Smooth muscle cell (in vitro differentiated cells): ENCODE results near the gene CTTNBP2NL. TPM values are rescaled to one million over a fixed set of nuclear protein-coding genes. Genes with fewer than 3 reads are reported as not detected.

ENCODE experiments used
- DNase-seq: peaks from one replicate; lab custom pipeline; 2025; ENCODE audit not compliant: unreplicated experiment; lab: John Stamatoyannopoulos, UW
- H2AFZ ChIP-seq: fragments of 200-600 bp; sonication (generic); 2 replicates; pipeline ENCODE4 v1.6.0; 2016; ENCODE audit warnings: antibody characterized with exemption, low read depth, mild to moderate bottlenecking
- H3F3A ChIP-seq: fragments of 200-600 bp; sonication (generic); 2 replicates; pipeline ENCODE4 v1.6.0; 2017; ENCODE audit warnings: antibody characterized with exemption, low read depth
- H3K27ac ChIP-seq: fragments of 200-600 bp; sonication (generic); 2 replicates; pipeline ENCODE4 v1.5.1; 2016; ENCODE audit warnings: low read depth, mild to moderate bottlenecking
- H3K27me3 ChIP-seq: fragments of 200-600 bp; sonication (generic); 2 replicates; pipeline ENCODE4 v1.6.1; 2016; ENCODE audit warnings: low read depth, mild to moderate bottlenecking
- H3K36me3 ChIP-seq: fragments of 200-600 bp; sonication (generic); 2 replicates; pipeline ENCODE4 v1.5.1; 2016; ENCODE audit warnings: low read depth
- H3K4me1 ChIP-seq: fragments of 200-600 bp; sonication (generic); 2 replicates; pipeline ENCODE4 v1.5.1; 2016; ENCODE audit warnings: low read depth
- H3K4me2 ChIP-seq: fragments of 200-600 bp; sonication (generic); 2 replicates; pipeline ENCODE4 v1.6.0; 2016; ENCODE audit warnings: mild to moderate bottlenecking
- H3K4me3 ChIP-seq: fragments of 200-600 bp; sonication (generic); 2 replicates; pipeline ENCODE4 v1.5.1; 2016; ENCODE audit warnings: mild to moderate bottlenecking
- H3K79me2 ChIP-seq: fragments of 200-600 bp; sonication (generic); 2 replicates; pipeline ENCODE4 v1.6.0; 2016; ENCODE audit warnings: low read depth, mild to moderate bottlenecking
- H3K9ac ChIP-seq: fragments of 200-600 bp; sonication (generic); 2 replicates; pipeline ENCODE4 v1.6.0; 2016; ENCODE audit warnings: low read depth
- H3K9me3 ChIP-seq: fragments of 200-600 bp; sonication (generic); replicated peaks from 2 replicates; pipeline ENCODE4 v1.5.1; 2016; ENCODE audit warnings: low read depth
- H4K20me1 ChIP-seq: fragments of 200-600 bp; sonication (generic); 2 replicates; pipeline ENCODE4 v1.6.0; 2016; ENCODE audit warnings: low read depth
- WGBS: methylation state at CpG from one replicate; pipeline ENCODE4 v1.1.7; 2016; ENCODE audit warnings: low lambda C conversion rate; 5-methylcytosine and 5-hydroxymethylcytosine counted together
- polyA plus RNA-seq: library from polyadenylated mRNA; unstranded; fragments of >200 nt; fragmentation: Nextera tagmentation; extraction: Ambion mirVana; gene quantifications from 2 replicates; pipeline ENCODE4 v1.2.1, GENCODE V29; 2016
- total RNA-seq: library from RNA; depleted of rRNA; stranded (reverse); fragments of >200 nt; gene quantifications from 2 replicates; pipeline ENCODE4 v1.2.3, GENCODE V29; 2014
- TF ChIP-seq, protein P1 (sequence below): fragments of 200-600 bp; sonication (generic); IDR thresholded peaks from 2 replicates; pipeline ENCODE4 v1.5.1; 2017; ENCODE audit warnings: borderline replicate concordance, mild to moderate bottlenecking, antibody characterized with exemption; ENCODE audit not compliant: insufficient read depth, poor library complexity, severe bottlenecking

Gene CTTNBP2NL
- total and polyA plus RNA-seq, 2 experiments from 2014 or later, result 10.4 to 19.7 TPM

GRCh38 chr1:112453876-112454275 is 57.9 kb downstream of the CTTNBP2NL start:
- H3K27me3 ChIP-seq, result no peaks in the 10 kb centered on the region
- no peaks in the 10 kb centered on the region for H3K4me1 ChIP-seq
- H3K79me2 ChIP-seq, result no peaks in the 10 kb centered on the region
- TF ChIP-seq, protein P1, sequence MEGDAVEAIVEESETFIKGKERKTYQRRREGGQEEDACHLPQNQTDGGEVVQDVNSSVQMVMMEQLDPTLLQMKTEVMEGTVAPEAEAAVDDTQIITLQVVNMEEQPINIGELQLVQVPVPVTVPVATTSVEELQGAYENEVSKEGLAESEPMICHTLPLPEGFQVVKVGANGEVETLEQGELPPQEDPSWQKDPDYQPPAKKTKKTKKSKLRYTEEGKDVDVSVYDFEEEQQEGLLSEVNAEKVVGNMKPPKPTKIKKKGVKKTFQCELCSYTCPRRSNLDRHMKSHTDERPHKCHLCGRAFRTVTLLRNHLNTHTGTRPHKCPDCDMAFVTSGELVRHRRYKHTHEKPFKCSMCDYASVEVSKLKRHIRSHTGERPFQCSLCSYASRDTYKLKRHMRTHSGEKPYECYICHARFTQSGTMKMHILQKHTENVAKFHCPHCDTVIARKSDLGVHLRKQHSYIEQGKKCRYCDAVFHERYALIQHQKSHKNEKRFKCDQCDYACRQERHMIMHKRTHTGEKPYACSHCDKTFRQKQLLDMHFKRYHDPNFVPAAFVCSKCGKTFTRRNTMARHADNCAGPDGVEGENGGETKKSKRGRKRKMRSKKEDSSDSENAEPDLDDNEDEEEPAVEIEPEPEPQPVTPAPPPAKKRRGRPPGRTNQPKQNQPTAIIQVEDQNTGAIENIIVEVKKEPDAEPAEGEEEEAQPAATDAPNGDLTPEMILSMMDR, result no peak
- H3K9ac ChIP-seq, result peak overlapping the region; percentile 12
- WGBS, result 85% methylated on average over 1 of the region's 1 CpG
- no peak overlapping the region for H3K4me2 ChIP-seq
- H3K9me3 ChIP-seq, result no peaks in the 10 kb centered on the region
- H2AFZ ChIP-seq, result no peak overlapping the region
- peaks cover under 1% of the 10 kb centered on the region for H3F3A ChIP-seq
- H3K36me3 ChIP-seq, result peaks cover 19% of the 10 kb centered on the region
- DNase-seq, result no peak
- H3K27ac ChIP-seq, result peak overlapping the region; percentile 59
- no peak overlapping the region for H3K4me3 ChIP-seq
- H4K20me1 ChIP-seq, result peaks cover 45% of the 10 kb centered on the region

DNA sequence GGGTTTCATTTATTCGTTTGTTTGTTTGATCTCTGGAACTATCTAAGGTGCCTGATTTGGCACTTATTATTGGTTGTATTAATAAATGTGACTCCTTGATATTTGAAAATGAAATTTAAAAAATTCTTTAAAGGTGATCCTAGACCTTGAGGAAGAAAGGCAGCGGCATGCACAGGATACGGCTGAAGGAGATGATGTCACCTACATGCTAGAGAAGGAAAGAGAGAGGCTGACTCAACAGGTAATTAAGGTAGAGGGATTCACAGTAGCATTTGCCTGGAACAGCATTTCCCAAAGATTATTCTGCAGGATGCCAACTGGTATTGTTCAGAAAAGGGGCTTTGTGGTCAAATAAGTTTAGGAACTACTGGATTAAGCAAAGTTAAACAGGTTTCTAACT is 58.3 kb downstream of the CTTNBP2NL start:
- TF ChIP-seq, protein P1, result no peak
- DNase-seq, result no peak
- Histone ChIP-seq H3K79me2 (no peaks in the 10 kb centered on the region), H2AFZ (no peak overlapping the region), H3K4me2 (no peak overlapping the region), H3K27me3 (no peaks in the 10 kb centered on the region), H3K9me3 (no peaks in the 10 kb centered on the region), H4K20me1 (peaks cover 48% of the 10 kb centered on the region), H3K4me3 (no peak overlapping the region), H3K9ac (peak overlapping the region; percentile 12), H3F3A (peaks cover 5% of the 10 kb centered on the region), H3K36me3 (peaks cover 19% of the 10 kb centered on the region), H3K4me1 (no peaks in the 10 kb centered on the region), H3K27ac (peak overlapping the region; percentile 59)
- 74% methylated on average over 3 of the region's 3 CpGs for WGBS

- no peaks in the 10 kb centered on the region for H3K79me2 ChIP-seq
- H3K4me1 ChIP-seq, result peaks cover 6% of the 10 kb centered on the region
- H3K27me3 ChIP-seq, result no peaks in the 10 kb centered on the region
- WGBS, result 90% methylated on average over 2 of the region's 2 CpGs
- no peak overlapping the region for H3K27ac ChIP-seq
- H2AFZ ChIP-seq, result no peak overlapping the region
- H3K9me3 ChIP-seq, result no peaks in the 10 kb centered on the region
- H3K9ac ChIP-seq, result no peak overlapping the region
- no peak for DNase-seq
- peaks cover 11% of the 10 kb centered on the region for H3F3A ChIP-seq
- peaks cover 26% of the 10 kb centered on the region for H4K20me1 ChIP-seq
- peaks cover 16% of the 10 kb centered on the region for H3K36me3 ChIP-seq
- no peak overlapping the region for H3K4me2 ChIP-seq
- H3K4me3 ChIP-seq, result no peak overlapping the region
- TF ChIP-seq, protein P1, result no peak
Measured at GRCh38 chr1:112457241-112457640, 61.2 kb downstream of the CTTNBP2NL start.

DNA sequence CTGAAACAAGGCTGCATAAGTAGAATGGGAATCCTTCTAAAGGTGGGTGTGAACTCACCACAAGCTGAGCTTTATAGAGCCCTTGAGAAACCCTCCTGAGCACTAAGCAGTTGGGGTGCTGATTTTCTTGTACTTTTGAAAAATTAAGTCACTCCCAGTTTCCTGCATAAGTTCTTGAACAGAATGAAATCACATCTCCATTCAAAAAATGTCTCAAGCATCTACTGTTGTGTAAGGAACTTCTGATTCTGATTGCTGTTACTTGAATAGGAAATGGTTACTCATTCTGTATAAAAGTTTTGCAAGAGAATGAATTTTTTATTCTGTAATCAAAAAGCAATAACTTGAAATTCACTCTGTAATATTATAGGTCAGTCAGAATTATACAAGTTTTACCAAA is 61.9 kb downstream of the CTTNBP2NL start:
- no peak for DNase-seq
- peaks cover 16% of the 10 kb centered on the region for H3K36me3 ChIP-seq
- peaks cover 18% of the 10 kb centered on the region for H3F3A ChIP-seq
- no peak overlapping the region for H3K4me2 ChIP-seq
- no peaks in the 10 kb centered on the region for H3K79me2 ChIP-seq
- H3K27ac ChIP-seq, result no peak overlapping the region
- no peak overlapping the region for H3K4me3 ChIP-seq
- H3K9ac ChIP-seq, result no peak overlapping the region
- H2AFZ ChIP-seq, result no peak overlapping the region
- H3K4me1 ChIP-seq, result peaks cover 6% of the 10 kb centered on the region
- TF ChIP-seq, protein P1, result no peak
- no peaks in the 10 kb centered on the region for H3K9me3 ChIP-seq
- no peaks in the 10 kb centered on the region for H3K27me3 ChIP-seq
- H4K20me1 ChIP-seq, result peaks cover 21% of the 10 kb centered on the region
